Measurements from ENCODE around the gene CCDC93.

DNA sequence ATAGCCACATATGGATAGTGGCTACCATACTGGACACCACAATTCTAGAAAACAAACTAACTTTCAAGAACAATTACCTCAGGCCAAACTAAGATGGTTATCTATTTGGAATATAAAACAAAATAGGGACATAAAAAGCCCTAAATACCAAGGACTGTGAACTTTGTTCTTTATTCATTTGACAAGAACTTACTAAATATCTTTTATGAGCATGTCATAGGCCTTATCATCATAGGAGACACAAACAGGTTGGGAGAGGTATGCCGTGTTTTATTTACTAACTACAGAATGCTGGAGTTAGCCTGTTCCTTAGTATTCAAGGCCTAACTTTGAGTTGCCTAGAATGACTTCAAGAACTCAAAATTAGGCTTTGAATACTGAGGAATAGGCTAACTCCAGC lies 32.1 kb downstream of the CCDC93 start:
- TF ChIP-seq, protein P1, sequence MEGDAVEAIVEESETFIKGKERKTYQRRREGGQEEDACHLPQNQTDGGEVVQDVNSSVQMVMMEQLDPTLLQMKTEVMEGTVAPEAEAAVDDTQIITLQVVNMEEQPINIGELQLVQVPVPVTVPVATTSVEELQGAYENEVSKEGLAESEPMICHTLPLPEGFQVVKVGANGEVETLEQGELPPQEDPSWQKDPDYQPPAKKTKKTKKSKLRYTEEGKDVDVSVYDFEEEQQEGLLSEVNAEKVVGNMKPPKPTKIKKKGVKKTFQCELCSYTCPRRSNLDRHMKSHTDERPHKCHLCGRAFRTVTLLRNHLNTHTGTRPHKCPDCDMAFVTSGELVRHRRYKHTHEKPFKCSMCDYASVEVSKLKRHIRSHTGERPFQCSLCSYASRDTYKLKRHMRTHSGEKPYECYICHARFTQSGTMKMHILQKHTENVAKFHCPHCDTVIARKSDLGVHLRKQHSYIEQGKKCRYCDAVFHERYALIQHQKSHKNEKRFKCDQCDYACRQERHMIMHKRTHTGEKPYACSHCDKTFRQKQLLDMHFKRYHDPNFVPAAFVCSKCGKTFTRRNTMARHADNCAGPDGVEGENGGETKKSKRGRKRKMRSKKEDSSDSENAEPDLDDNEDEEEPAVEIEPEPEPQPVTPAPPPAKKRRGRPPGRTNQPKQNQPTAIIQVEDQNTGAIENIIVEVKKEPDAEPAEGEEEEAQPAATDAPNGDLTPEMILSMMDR (optimal IDR thresholded peaks at IDR 0.05 in 1 of 3, IDR thresholded peaks at IDR 0.05 in 1 of 3, conservative IDR thresholded peaks at IDR 0.05 in 1 of 3; ENCODE audit: extremely low read depth in 1 of 3, insufficient read depth in 2 of 3, low read length in 3 of 3): no peak
- no peak for TF ChIP-seq EZH2 (IDR thresholded peaks at IDR 0.05; ENCODE audit: low read length)
